Measurements from ENCODE around the gene PGBD5. TPM values are rescaled to one million over a fixed set of nuclear protein-coding genes. Genes with fewer than 3 reads are reported as not detected.

Gene PGBD5
- total and polyA plus RNA-seq, 2 of the 13 experiments (the other 11 are each of a cell fraction or from before 2014, with no cell fraction given): 0.04 to 0.13 TPM

GRCh38 chr1:230426246-230427093 is at the start of gene PGBD5 (continued):
- TF ChIP-seq EHMT2 (IDR thresholded peaks at IDR 0.05; ENCODE audit: borderline replicate concordance, low read depth, low read length): peak; percentile 65; the same call in 1 of the 2 replicates
- TF ChIP-seq ZNF740 (CRISPR knock-in tag; IDR thresholded peaks at IDR 0.05): 0 out of 2 replicates have a peak, but pooled peaks have one; percentile 64
- TF ChIP-seq TAF1 (CRISPR knock-in tag; IDR thresholded peaks at IDR 0.05): peak; percentile 58
- peak; percentile 45 for TF ChIP-seq FOSL1 (CRISPR knock-in tag; IDR thresholded peaks at IDR 0.05; ENCODE audit: borderline replicate concordance)
- TF ChIP-seq ZNF136 (CRISPR knock-in tag; IDR thresholded peaks at IDR 0.05; ENCODE audit: low read depth): peak; percentile 63; the same call in 1 of the 2 replicates
- TF ChIP-seq ETS1 (CRISPR knock-in tag; IDR thresholded peaks at IDR 0.05): peak; percentile 89; the same call in 1 of the 2 replicates
- TF ChIP-seq TFAP4 (IDR thresholded peaks at IDR 0.05; ENCODE audit: borderline replicate concordance, low read depth): no peak
- TF ChIP-seq ISL2 (CRISPR knock-in tag; IDR thresholded peaks at IDR 0.05): peak; percentile 84
- TF ChIP-seq ATRX (CRISPR knock-in tag; IDR thresholded peaks at IDR 0.05; ENCODE audit: borderline replicate concordance): no peak
- TF ChIP-seq ZNF543 (CRISPR knock-in tag; IDR thresholded peaks at IDR 0.05): peak; percentile 43; the same call in 1 of the 2 replicates
- no peak for TF ChIP-seq ZNF432 (CRISPR knock-in tag; IDR thresholded peaks at IDR 0.05; ENCODE audit: borderline replicate concordance)
- peak; percentile 37; the same call in 1 of the 2 replicates for TF ChIP-seq ZFX (CRISPR knock-in tag; IDR thresholded peaks at IDR 0.05; ENCODE audit: low read depth)
- TF ChIP-seq PPARG (CRISPR knock-in tag; conservative IDR thresholded peaks at IDR 0.05): peak; percentile 62
- no peak for TF ChIP-seq RBM39 (IDR thresholded peaks at IDR 0.05; ENCODE audit: low read depth, low read length, poor library complexity, severe bottlenecking)
- no peak for TF ChIP-seq RFX3 (CRISPR knock-in tag; IDR thresholded peaks at IDR 0.05)
- no peak for TF ChIP-seq SRF (IDR thresholded peaks at IDR 0.05; ENCODE audit: low read depth, low read length)
- TF ChIP-seq ZNF576 (CRISPR knock-in tag; IDR thresholded peaks at IDR 0.05): no peak
- TF ChIP-seq ZSCAN9 (CRISPR knock-in tag; IDR thresholded peaks at IDR 0.05; ENCODE audit: borderline replicate concordance): peak; percentile 98
- no peak for TF ChIP-seq ZMYM2 (CRISPR knock-in tag; IDR thresholded peaks at IDR 0.05)
- TF ChIP-seq ZBTB39 (CRISPR knock-in tag; IDR thresholded peaks at IDR 0.05): no peak
- 0 out of 2 replicates have a peak, but pooled peaks have one; percentile 39 for TF ChIP-seq ZFAT (CRISPR knock-in tag; conservative IDR thresholded peaks at IDR 0.05)
- TF ChIP-seq ZNF317 (CRISPR knock-in tag; IDR thresholded peaks at IDR 0.05): 0 out of 2 replicates have a peak, but pooled peaks have one; percentile 30
